ENCODE data around the gene EPS8L2.

EPS8L2 gene

GRCh38 chr11:766936-767210, 60.8 kb downstream of the EPS8L2 start:
- H3K4me1 ChIP-seq (ENCODE audit: control insufficient read depth in 2 of 2, insufficient read depth in 2 of 2, low read length in 2 of 2) = peaks cover 7 to 8% of the 10 kb centered on the region in 2 donors
- H3K9me3 ChIP-seq (ENCODE audit: control insufficient read depth in 2 of 2, low read length in 2 of 2) = no peaks in the 10 kb centered on the region
- peaks cover 39 to 49% of the 10 kb centered on the region in 2 donors for H3K36me3 ChIP-seq (ENCODE audit: control insufficient read depth in 2 of 2, insufficient read depth in 2 of 2, low read length in 2 of 2)
- H3K9ac ChIP-seq (ENCODE audit: low read depth in 1 of 2, low read length in 2 of 2) = no peak overlapping the region
- H3K4me3 ChIP-seq (ENCODE audit: low read length in 2 of 2) = no peak overlapping the region
- H3K27ac ChIP-seq (ENCODE audit: low read depth in 2 of 2, low read length in 2 of 2) = no peak overlapping the region
- no peaks in the 10 kb centered on the region for H3K27me3 ChIP-seq (ENCODE audit: control insufficient read depth in 2 of 2, insufficient read depth in 2 of 2, low read length in 2 of 2)

GRCh38 chr11:767238-767637, 61.2 kb downstream of the EPS8L2 start:
- Histone ChIP-seq H3K36me3 (ENCODE audit: control insufficient read depth in 2 of 2, insufficient read depth in 2 of 2, low read length in 2 of 2) (peaks cover 39 to 49% of the 10 kb centered on the region in 2 donors), H3K27ac (ENCODE audit: low read depth in 2 of 2, low read length in 2 of 2) (no peak overlapping the region)

GRCh38 chr11:769887-770641, 64.0 kb downstream of the EPS8L2 start:
- Histone ChIP-seq H3K27me3 (ENCODE audit: control insufficient read depth in 2 of 2, insufficient read depth in 2 of 2, low read length in 2 of 2) (no peaks in the 10 kb centered on the region), H3K27ac (ENCODE audit: low read depth in 2 of 2, low read length in 2 of 2) (no peak overlapping the region), H3K36me3 (ENCODE audit: control insufficient read depth in 2 of 2, insufficient read depth in 2 of 2, low read length in 2 of 2) (peaks cover 34 to 39% of the 10 kb centered on the region in 2 donors), H3K4me1 (ENCODE audit: control insufficient read depth in 2 of 2, insufficient read depth in 2 of 2, low read length in 2 of 2) (peaks cover 0 to 2% of the 10 kb centered on the region in 2 donors), H3K9me3 (ENCODE audit: control insufficient read depth in 2 of 2, low read length in 2 of 2) (no peaks in the 10 kb centered on the region), H3K4me3 (ENCODE audit: low read length in 2 of 2) (no peak overlapping the region), H3K9ac (ENCODE audit: low read depth in 1 of 2, low read length in 2 of 2) (no peak overlapping the region)

More at GRCh38 chr11:767238-767637, 61.2 kb downstream of the EPS8L2 start:
- H3K9ac ChIP-seq (ENCODE audit: low read depth in 1 of 2, low read length in 2 of 2) = no peak overlapping the region
- H3K4me3 ChIP-seq (ENCODE audit: low read length in 2 of 2) = no peak overlapping the region
- peaks cover 6% of the 10 kb centered on the region in 2 donors for H3K4me1 ChIP-seq (ENCODE audit: control insufficient read depth in 2 of 2, insufficient read depth in 2 of 2, low read length in 2 of 2)
- H3K27me3 ChIP-seq (ENCODE audit: control insufficient read depth in 2 of 2, insufficient read depth in 2 of 2, low read length in 2 of 2) = no peaks in the 10 kb centered on the region
- H3K9me3 ChIP-seq (ENCODE audit: control insufficient read depth in 2 of 2, low read length in 2 of 2) = no peaks in the 10 kb centered on the region

- H3K9ac ChIP-seq (ENCODE audit: low read depth in 1 of 2, low read length in 2 of 2) = no peak overlapping the region
- no peaks in the 10 kb centered on the region for H3K9me3 ChIP-seq (ENCODE audit: control insufficient read depth in 2 of 2, low read length in 2 of 2)
- peaks cover 31 to 38% of the 10 kb centered on the region in 2 donors for H3K36me3 ChIP-seq (ENCODE audit: control insufficient read depth in 2 of 2, insufficient read depth in 2 of 2, low read length in 2 of 2)
- no peak overlapping the region for H3K4me3 ChIP-seq (ENCODE audit: low read length in 2 of 2)
- no peaks in the 10 kb centered on the region for H3K27me3 ChIP-seq (ENCODE audit: control insufficient read depth in 2 of 2, insufficient read depth in 2 of 2, low read length in 2 of 2)
- H3K27ac ChIP-seq (ENCODE audit: low read depth in 2 of 2, low read length in 2 of 2) = no peak overlapping the region
- H3K4me1 ChIP-seq (ENCODE audit: control insufficient read depth in 2 of 2, insufficient read depth in 2 of 2, low read length in 2 of 2) = peaks cover 0 to 8% of the 10 kb centered on the region in 2 donors
These were observed 64.9 kb downstream of the EPS8L2 start for GRCh38 chr11:770642-771616.

GRCh38 chr11:771617-772204, 65.7 kb downstream of the EPS8L2 start:
- peaks cover 26 to 31% of the 10 kb centered on the region in 2 donors for H3K36me3 ChIP-seq (ENCODE audit: control insufficient read depth in 2 of 2, insufficient read depth in 2 of 2, low read length in 2 of 2)
- no peak overlapping the region for H3K27ac ChIP-seq (ENCODE audit: low read depth in 2 of 2, low read length in 2 of 2)
- no peak overlapping the region for H3K9ac ChIP-seq (ENCODE audit: low read depth in 1 of 2, low read length in 2 of 2)
- H3K27me3 ChIP-seq (ENCODE audit: control insufficient read depth in 2 of 2, insufficient read depth in 2 of 2, low read length in 2 of 2) = no peaks in the 10 kb centered on the region
- no peaks in the 10 kb centered on the region for H3K9me3 ChIP-seq (ENCODE audit: control insufficient read depth in 2 of 2, low read length in 2 of 2)
- no peak overlapping the region for H3K4me3 ChIP-seq (ENCODE audit: low read length in 2 of 2)
- peaks cover 7 to 15% of the 10 kb centered on the region in 2 donors for H3K4me1 ChIP-seq (ENCODE audit: control insufficient read depth in 2 of 2, insufficient read depth in 2 of 2, low read length in 2 of 2)

GRCh38 chr11:772429-773390, 66.7 kb downstream of the EPS8L2 start:
- H3K36me3 ChIP-seq (ENCODE audit: control insufficient read depth in 2 of 2, insufficient read depth in 2 of 2, low read length in 2 of 2) = peaks cover 22 to 26% of the 10 kb centered on the region in 2 donors
- peaks cover 7 to 15% of the 10 kb centered on the region in 2 donors for H3K4me1 ChIP-seq (ENCODE audit: control insufficient read depth in 2 of 2, insufficient read depth in 2 of 2, low read length in 2 of 2)
- H3K4me3 ChIP-seq (ENCODE audit: low read length in 2 of 2) = no peak overlapping the region
- H3K9me3 ChIP-seq (ENCODE audit: control insufficient read depth in 2 of 2, low read length in 2 of 2) = no peaks in the 10 kb centered on the region
- no peaks in the 10 kb centered on the region for H3K27me3 ChIP-seq (ENCODE audit: control insufficient read depth in 2 of 2, insufficient read depth in 2 of 2, low read length in 2 of 2)
- no peak overlapping the region for H3K27ac ChIP-seq (ENCODE audit: low read depth in 2 of 2, low read length in 2 of 2)
- H3K9ac ChIP-seq (ENCODE audit: low read depth in 1 of 2, low read length in 2 of 2) = no peak overlapping the region

- peaks cover 22 to 26% of the 10 kb centered on the region in 2 donors for H3K36me3 ChIP-seq (ENCODE audit: control insufficient read depth in 2 of 2, insufficient read depth in 2 of 2, low read length in 2 of 2)
- H3K4me1 ChIP-seq (ENCODE audit: control insufficient read depth in 2 of 2, insufficient read depth in 2 of 2, low read length in 2 of 2) = peaks cover 13 to 21% of the 10 kb centered on the region in 2 donors
- H3K9ac ChIP-seq (ENCODE audit: low read depth in 1 of 2, low read length in 2 of 2) = no peak overlapping the region
- no peak overlapping the region for H3K4me3 ChIP-seq (ENCODE audit: low read length in 2 of 2)
- H3K27ac ChIP-seq (ENCODE audit: low read depth in 2 of 2, low read length in 2 of 2) = no peak overlapping the region
- no peaks in the 10 kb centered on the region for H3K9me3 ChIP-seq (ENCODE audit: control insufficient read depth in 2 of 2, low read length in 2 of 2)
- H3K27me3 ChIP-seq (ENCODE audit: control insufficient read depth in 2 of 2, insufficient read depth in 2 of 2, low read length in 2 of 2) = no peaks in the 10 kb centered on the region
These were observed 67.4 kb downstream of the EPS8L2 start for GRCh38 chr11:773425-773824.

GRCh38 chr11:773830-774229, 67.8 kb downstream of the EPS8L2 start:
- no peak overlapping the region for H3K9ac ChIP-seq (ENCODE audit: low read depth in 1 of 2, low read length in 2 of 2)
- peaks cover 14 to 21% of the 10 kb centered on the region in 2 donors for H3K4me1 ChIP-seq (ENCODE audit: control insufficient read depth in 2 of 2, insufficient read depth in 2 of 2, low read length in 2 of 2)
- H3K9me3 ChIP-seq (ENCODE audit: control insufficient read depth in 2 of 2, low read length in 2 of 2) = no peaks in the 10 kb centered on the region
- H3K27ac ChIP-seq (ENCODE audit: low read depth in 2 of 2, low read length in 2 of 2) = no peak overlapping the region
- H3K36me3 ChIP-seq (ENCODE audit: control insufficient read depth in 2 of 2, insufficient read depth in 2 of 2, low read length in 2 of 2) = peaks cover 22 to 26% of the 10 kb centered on the region in 2 donors
- H3K27me3 ChIP-seq (ENCODE audit: control insufficient read depth in 2 of 2, insufficient read depth in 2 of 2, low read length in 2 of 2) = no peaks in the 10 kb centered on the region
- no peak overlapping the region for H3K4me3 ChIP-seq (ENCODE audit: low read length in 2 of 2)

GRCh38 chr11:774873-775592, 69.0 kb downstream of the EPS8L2 start:
- Histone ChIP-seq H3K4me3 (ENCODE audit: low read length in 2 of 2) (no peak overlapping the region), H3K36me3 (ENCODE audit: control insufficient read depth in 2 of 2, insufficient read depth in 2 of 2, low read length in 2 of 2) (peaks cover 19 to 24% of the 10 kb centered on the region in 2 donors), H3K9ac (ENCODE audit: low read depth in 1 of 2, low read length in 2 of 2) (no peak overlapping the region), H3K27me3 (ENCODE audit: control insufficient read depth in 2 of 2, insufficient read depth in 2 of 2, low read length in 2 of 2) (no peaks in the 10 kb centered on the region), H3K9me3 (ENCODE audit: control insufficient read depth in 2 of 2, low read length in 2 of 2) (no peaks in the 10 kb centered on the region), H3K27ac (ENCODE audit: low read depth in 2 of 2, low read length in 2 of 2) (no peak overlapping the region), H3K4me1 (ENCODE audit: control insufficient read depth in 2 of 2, insufficient read depth in 2 of 2, low read length in 2 of 2) (peaks cover 14 to 21% of the 10 kb centered on the region in 2 donors)

Measured in mucosa of rectum (tissue), 2 donors.